NCI-H69 (cell line): ENCODE measurements around the gene GRAMD1B.
"Not testable (repeated sequence)": the region's sequence is repeated elsewhere in the genome, so short reads cannot be mapped to it uniquely, and the experiment has no call there.

Source experiments
- DNase-seq: peaks from one replicate; lab custom pipeline; 2025; lab: John Stamatoyannopoulos, UW

GRAMD1B gene

DNA sequence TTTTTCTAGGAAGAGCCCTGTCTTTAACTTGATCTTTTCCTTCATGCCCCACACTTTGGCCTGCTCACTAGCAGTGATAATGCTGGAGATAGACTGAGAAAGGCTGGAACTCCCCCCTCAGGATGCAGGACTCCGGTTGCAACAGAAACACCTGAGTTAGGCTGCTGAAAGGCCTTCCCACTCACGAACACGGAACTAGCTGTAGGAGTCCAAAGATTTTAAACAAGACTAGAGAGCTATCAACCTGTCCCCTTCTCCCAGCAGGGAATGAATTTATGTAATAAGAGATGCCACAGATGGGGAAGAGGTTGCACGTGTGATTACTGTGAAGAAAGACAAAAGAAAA, 211.4 kb downstream of the GRAMD1B start:
- DNase-seq: no peak

DNA sequence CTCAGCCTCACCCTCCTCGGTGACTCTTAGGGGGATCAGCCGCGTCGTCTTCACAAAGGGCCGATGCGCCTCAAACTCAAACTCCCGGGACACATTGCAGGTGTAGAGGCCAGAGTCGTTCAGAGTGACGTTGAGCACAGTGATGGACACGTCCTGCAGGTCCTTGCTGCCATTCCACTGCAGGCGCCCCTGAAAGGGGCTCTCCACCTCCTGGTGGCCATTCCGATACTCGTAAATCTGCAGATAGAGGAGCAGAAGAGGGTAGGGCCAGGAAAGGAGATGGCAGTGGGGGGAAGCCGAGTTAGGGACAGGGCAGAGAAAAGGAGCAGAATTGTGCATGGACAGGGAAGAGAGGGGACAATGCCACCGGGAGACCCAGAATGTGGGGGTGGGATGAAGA, 212.4 kb downstream of the GRAMD1B start:
- DNase-seq: no peak

DNA sequence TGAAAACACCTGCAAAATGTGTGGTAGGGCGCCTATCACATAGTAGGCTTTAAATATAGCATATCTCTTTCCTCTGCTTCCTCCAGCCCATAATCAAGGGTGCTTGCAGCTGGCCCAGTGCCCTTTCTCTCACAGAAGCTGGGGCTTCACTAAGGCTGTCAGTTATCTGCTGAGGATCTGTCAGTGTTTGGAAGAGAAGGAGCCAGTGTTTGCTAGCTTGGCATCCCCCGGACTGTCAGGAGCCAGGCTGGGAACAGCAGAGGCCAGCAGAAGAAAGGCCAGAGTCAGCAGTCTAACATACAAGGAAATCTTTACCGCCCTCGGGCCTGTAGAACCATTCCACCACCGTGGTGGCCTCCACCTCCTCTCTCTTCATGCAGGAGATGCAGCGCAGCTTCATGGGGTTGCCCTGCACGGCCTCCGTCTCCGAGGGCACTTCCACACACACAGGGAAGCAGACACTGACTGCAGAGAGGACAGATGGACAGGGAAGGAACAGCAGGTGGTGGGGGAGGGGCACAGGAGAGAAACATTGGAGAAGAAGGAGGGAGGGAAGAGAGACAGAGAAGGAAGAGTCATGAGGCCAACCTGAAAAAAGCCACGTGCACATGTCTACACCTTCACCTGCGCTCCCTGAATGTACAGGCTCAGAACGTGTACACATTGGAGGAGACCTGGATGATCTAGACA, 215.4 kb downstream of the GRAMD1B start:
- DNase-seq: peak; percentile 28

DNA sequence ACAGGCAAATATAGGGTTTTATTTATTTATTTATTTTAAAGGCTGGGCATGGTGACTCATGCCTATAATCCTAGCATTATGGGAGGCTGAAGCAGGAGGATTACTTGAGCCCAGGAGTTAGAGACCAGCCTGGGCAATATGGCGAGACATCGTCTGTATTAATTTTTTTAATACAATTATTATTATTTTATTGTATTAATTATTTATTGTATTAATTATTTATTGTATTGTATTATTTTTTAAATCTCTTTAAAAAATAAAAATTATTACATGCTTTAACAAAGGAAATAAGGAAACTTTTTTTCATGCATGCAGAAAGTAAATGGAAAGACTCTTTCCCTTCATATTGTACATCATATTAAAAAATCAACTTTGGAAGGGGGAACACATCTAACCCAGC, 220.8 kb downstream of the GRAMD1B start:
- DNase-seq: no peak

DNA sequence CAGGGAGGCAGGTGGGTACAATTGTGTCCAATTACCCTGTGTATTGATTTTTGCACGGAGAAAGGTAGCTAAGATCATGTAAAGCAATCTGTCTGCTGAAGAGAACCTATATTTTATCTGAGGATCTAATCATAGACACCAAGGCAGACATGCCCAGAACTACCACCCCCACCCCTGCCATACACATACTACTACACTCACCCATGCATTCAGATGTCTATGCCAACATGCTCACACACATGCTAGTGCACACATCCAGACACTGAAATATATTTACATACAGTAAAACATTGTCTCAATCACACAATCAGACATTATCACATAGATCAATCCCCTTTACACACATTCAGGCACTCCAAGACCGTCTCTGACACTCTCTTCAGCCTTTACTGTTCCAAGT, 222.5 kb downstream of the GRAMD1B start:
- no peak for DNase-seq

DNA sequence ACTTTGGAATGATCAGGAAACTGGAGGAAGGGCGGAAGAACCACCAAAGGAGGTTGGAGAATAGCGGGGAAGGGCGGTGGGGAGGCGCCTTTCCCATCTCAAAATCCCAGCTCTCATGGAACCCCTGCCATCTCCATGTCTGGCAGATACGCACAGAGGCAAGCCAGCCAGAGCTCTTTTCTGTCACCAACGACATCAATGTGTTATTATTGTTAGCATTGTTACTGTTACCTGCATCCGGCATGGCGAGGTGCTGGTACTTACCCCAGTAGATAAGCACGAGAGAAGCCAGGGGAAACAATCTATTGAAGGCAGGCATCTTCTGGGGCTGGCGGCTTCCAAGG, 223.4 kb downstream of the GRAMD1B start:
- DNase-seq: no peak

DNA sequence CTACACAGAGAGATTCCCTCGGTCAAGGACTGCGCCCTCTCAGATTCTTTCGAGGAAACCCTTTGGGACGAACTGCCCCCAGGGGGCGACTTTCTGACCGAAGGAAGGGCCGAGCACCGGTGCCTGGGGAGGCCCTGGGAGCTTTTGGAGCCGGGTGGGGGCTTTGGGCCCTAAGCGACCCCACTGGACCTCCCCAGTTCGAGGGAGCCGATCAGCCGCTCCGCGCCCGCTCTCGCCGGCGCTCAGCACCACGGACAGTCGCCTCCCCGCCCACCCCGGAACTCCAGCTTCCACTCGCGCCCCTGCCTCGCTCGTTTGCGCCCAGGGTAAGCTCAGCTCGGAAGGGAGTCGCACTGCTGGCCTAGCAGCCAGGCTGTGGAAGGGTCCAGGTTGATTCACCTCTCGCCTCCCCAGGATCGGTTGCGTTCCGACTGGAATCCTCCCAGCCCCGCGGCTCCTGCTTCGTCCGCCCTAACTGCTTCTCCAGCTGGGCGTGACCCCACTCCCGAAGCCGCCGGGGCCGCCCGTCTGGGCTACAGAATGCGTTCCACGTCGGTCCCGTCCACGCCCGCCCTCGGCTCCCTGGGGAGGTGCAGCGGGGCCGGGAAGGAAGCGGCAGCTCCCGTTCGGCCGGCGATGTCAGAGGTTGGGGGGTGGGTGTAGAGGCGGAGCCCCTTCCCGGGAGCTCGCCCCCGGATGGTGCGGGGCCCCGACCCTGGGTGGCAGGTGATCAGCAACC, 223.9 kb downstream of the GRAMD1B start:
- peak; percentile 81 for DNase-seq

DNA sequence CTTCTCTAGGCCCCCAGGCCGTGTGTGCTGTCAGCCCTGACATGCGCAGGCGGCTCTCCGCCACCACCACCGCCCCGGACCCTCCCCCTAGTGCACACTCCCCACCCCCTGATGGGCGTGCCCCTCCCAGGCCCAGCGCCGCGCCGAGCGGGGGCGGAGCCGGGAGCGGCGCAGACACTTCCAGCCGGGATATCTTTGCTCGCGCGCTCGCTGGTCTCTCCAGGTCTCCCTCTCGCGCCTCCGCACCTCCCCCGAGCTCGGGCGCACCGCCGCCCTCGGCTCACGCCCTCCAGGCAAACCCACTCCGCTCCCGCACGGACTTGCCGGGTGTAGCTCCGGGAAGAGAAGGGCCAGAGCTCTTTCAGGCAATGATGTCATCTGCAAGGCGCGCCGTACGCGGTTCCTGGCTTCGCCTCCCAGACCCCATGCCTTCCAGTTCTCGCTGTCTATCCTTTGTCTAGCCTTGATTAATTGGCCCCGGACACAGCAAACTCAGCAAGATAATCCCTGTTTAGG, 224.6 kb downstream of the GRAMD1B start, which contains the start of gene SCN3B:
TSS of gene SCN3B (minus strand) at position 59 of the 516 bp plus-strand sequence. CDS start 823 bp downstream, outside the sequence.
- DNase-seq: peak; percentile 93

DNA sequence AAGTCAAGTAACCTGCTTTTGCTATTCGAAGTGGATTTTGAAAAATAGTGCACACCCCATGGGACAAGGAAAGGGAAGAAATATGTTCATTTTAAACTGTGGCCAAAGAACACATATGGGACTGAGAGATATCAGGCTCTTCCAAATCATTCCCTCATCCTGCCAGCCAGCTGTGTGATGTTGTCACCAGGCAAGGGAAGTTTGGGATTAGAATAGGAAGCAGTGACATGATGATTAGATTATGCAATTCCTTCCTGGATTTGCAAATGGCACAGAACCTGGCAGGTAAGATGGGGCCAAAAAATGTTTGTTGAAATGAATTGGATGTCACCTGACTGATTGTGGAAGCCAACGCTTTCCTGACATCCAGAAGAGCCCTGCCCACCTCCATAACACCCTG, 229.2 kb downstream of the GRAMD1B start:
- no peak for DNase-seq

DNA sequence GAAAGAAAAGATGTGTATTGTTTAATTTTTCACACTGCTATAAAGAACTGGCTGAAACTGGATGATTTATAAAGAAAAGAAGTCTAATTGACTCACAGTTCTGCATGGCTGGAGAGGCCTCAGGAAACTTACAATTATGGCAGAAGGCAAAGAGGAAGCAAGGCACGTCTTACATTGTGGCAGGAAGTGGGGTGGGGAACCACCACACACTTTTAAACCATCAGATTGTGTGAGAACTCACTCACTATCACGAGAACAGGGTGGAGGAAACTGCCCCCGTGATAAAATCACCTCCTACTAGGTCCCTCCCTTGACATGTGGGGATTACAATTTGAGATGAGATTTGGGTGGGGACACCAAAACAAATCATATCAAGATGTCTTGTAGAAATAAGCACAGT, 229.9 kb downstream of the GRAMD1B start:
- not testable (repeated sequence) for DNase-seq

DNA sequence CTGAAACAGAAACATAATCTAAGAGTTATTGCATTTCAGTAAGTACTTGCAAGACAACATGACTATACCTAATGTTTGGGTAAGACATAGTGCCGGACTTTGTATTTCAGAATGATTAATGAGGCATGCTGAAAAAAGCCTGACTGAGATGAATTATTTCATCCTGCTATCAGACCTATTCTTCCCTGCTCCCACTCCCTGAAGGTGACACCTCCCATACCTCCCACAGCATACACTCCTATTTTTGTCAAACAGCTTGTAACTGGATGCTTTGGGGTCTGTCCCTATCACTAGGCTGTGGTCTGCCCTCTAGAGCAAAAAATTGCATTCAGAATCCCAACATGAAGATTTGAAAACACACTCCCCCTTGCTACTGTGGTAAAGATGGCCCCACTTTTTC, 235.2 kb downstream of the GRAMD1B start:
- no peak for DNase-seq

DNA sequence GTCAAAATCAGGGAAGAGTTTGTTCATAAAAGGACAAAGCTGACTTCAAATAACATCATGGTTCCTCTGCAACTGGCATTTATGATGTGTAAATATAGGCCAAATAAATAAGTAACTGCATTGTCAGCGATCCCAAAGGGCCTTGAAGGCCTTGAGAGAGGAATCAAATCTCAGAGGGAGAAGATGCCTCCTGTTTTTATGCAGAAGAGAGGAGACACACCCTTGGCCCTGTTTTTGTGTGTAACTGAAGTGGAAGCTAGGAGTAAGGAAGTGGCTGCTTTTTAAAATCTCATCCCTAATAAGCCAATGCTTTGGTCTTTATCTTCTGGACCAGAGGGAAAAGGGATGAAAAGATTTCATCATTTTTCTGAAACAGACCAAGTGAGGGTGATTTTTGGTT, 240.0 kb downstream of the GRAMD1B start:
- no peak for DNase-seq

DNA sequence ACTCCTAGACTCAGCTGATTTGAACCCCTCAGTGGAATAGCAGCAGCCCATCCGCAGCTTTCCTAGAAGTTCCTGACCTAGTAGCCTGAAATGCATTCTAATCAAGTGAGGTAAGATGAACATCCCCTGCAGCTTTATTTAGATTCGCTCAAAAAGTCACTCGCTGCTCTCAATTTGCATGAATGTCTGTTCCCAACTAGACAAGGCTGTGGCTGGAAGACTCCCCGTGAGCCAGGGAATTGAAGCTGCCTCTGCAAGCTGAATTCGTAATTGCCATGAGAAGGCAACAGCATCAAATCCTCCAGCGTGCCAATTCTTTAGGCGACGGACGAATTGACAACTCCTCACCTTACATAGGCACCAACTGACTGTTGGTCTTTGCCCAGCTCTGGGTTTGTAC, 241.5 kb downstream of the GRAMD1B start:
- no peak for DNase-seq

DNA sequence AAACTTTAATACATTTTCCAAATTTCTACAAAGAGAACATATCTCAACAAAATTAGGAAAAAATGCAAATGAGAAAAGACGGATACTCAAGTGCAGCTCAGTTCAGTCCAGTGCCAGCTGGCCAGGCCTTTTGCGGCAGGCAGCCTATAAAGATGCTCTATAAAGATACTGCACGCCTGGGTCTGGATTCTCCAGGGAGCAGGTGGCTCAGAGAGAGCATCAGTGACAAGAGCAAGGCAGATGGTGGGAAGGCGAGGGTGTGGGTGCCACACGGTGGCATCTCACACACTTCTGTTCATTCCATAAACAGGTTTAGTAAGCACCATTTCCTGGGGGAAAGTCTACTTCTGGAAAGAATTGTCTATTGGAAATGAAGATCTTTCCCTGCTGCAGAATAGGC, 242.5 kb downstream of the GRAMD1B start:
- DNase-seq: no peak

DNA sequence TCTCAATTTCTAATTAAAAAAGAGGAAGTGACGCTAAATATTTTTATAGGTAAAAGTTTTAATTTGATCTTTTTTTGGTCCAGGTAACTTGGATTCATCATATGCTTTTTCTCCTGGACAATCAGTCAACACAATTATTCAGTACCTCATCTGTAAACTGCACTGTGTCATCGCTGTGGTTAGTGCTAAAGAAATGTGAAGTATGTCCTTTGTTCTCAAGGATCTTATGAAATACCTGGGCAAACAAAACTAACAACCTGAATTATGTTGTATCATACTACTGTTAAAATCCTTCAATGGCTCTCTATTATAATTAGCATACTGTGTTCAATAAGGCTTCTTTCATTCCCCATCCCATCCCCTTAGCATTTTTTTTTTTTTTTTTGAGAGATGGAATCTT, 244.2 kb downstream of the GRAMD1B start:
- no peak for DNase-seq
